Stomach (tissue), 4 donors: ENCODE data around the gene CHMP2B.

Experiments used
- EP300 ChIP-seq: sonication (generic); formaldehyde crosslinking; IDR thresholded peaks from one replicate; pipeline ENCODE4 v1.6.1; 2017; ENCODE audit warnings: antibody characterized with exemption
- TF ChIP-seq, protein P1 (sequence below), 7 experiments: fragments of 450-650 bp in 4 of 7; fragments of 200-600 bp in 3 of 7; sonication (generic) in 3 of 7; IDR thresholded peaks; one replicate each; pipeline ENCODE4 v1.5.1; 2016 to 2019; ENCODE audit warnings: antibody characterized with exemption in 7 of 7, control low read depth in 2 of 7, mild to moderate bottlenecking in 1 of 7

DNA sequence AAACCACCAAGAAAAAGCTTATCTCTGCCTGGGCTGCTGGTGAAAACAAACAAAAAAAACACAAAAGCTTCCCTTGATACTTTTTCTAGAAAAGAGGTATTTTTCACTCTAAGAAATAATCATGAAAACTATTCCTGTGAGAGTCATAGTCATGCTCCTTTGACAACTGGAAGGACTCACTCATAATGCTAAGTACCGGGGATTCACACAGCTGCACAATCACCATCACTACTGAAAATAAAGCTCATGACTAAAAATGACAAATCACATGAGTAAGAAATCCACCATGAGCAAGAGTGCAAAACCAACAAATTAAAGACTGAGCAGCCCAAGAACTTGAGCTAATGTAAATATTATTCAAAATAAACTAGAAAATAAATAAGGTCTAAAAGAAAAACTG lies 59.9 kb downstream of the CHMP2B start:
- TF ChIP-seq, protein P1, sequence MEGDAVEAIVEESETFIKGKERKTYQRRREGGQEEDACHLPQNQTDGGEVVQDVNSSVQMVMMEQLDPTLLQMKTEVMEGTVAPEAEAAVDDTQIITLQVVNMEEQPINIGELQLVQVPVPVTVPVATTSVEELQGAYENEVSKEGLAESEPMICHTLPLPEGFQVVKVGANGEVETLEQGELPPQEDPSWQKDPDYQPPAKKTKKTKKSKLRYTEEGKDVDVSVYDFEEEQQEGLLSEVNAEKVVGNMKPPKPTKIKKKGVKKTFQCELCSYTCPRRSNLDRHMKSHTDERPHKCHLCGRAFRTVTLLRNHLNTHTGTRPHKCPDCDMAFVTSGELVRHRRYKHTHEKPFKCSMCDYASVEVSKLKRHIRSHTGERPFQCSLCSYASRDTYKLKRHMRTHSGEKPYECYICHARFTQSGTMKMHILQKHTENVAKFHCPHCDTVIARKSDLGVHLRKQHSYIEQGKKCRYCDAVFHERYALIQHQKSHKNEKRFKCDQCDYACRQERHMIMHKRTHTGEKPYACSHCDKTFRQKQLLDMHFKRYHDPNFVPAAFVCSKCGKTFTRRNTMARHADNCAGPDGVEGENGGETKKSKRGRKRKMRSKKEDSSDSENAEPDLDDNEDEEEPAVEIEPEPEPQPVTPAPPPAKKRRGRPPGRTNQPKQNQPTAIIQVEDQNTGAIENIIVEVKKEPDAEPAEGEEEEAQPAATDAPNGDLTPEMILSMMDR (IDR thresholded peaks at IDR 0.05): no peak
- no peak for TF ChIP-seq EP300
